Activated naive CD8-positive, alpha-beta T cell treated with anti-CD3 and anti-CD28 coated beads, Interleukin-2, amount 10 ng/mL, durations not matched to agents 7 days and 5 days (primary cell): ENCODE results near the gene S100Z. TPM values are rescaled to one million over a fixed set of nuclear protein-coding genes. Genes with fewer than 3 reads are reported as not detected.
A peak's percentile ranks its signal among the peaks of the same experiment; 100 is the strongest.

Experiments
- ATAC-seq: fragments of 150-1000 bp; cut with Tn5 transposase; one replicate; pipeline ENCODE4 v1.10.0; 2021; ENCODE audit warnings: low read depth, moderate library complexity
- POLR2A ChIA-PET: fragments of 350-600 bp; sonication (Branson Sonifier 250); formaldehyde crosslinking; loops from one replicate; lab custom pipeline; 2021; ENCODE audit warnings: antibody characterized with exemption; lab: Charles Lee
- DNase-seq: peaks from one replicate; pipeline ENCODE4 v3.0.0; 2021
- H3K27ac Mint-ChIP-seq: one replicate; pipeline ENCODE4 v1.8.0; 2022; ENCODE audit warnings: mild to moderate bottlenecking, mixed read lengths
- H3K27me3 Mint-ChIP-seq: one replicate; pipeline ENCODE4 v1.8.0; 2022; ENCODE audit warnings: mild to moderate bottlenecking, moderate library complexity, mixed read lengths
- H3K36me3 Mint-ChIP-seq: one replicate; pipeline ENCODE4 v1.8.0; 2021; ENCODE audit warnings: mild to moderate bottlenecking, mixed read lengths
- H3K4me1 Mint-ChIP-seq: one replicate; pipeline ENCODE4 v1.8.0; 2021; ENCODE audit warnings: mixed read lengths
- H3K4me3 Mint-ChIP-seq: one replicate; pipeline ENCODE4 v1.8.0; 2022; ENCODE audit warnings: mild to moderate bottlenecking, moderate library complexity, mixed read lengths
- H3K9me3 Mint-ChIP-seq: one replicate; pipeline ENCODE4 v1.8.0; 2021; ENCODE audit warnings: mixed read lengths
- total RNA-seq, 2 experiments: library from RNA; stranded (reverse); gene quantifications; one replicate each; pipeline ENCODE4 v1.2.3, GENCODE V29; 2021

S100Z gene
- total RNA-seq, 2 experiments from 2014 or later: 1.4 to 1.9 TPM

GRCh38 chr5:76953551-76954382, 104.0 kb downstream of the S100Z start:
- ATAC-seq (peak; percentile 30), DNase-seq (peak; percentile 36)
- Mint-ChIP-seq H3K36me3 (no peaks in the 10 kb centered on the region), H3K4me1 (no peaks in the 10 kb centered on the region), H3K27me3 (peaks cover 75% of the 10 kb centered on the region), H3K27ac (no peak overlapping the region), H3K9me3 (no peaks in the 10 kb centered on the region), H3K4me3 (peak overlapping the region; percentile 48)
- POLR2A ChIA-PET: no interaction called here

GRCh38 chr5:76954383-76954763, 104.6 kb downstream of the S100Z start:
- POLR2A ChIA-PET: no interaction called here
- H3K27ac Mint-ChIP-seq: no peak overlapping the region
- DNase-seq (no peak), ATAC-seq (peak; percentile 14)
- peak overlapping the region; percentile 35 for H3K4me3 Mint-ChIP-seq
- peaks cover 77% of the 10 kb centered on the region for H3K27me3 Mint-ChIP-seq
- no peaks in the 10 kb centered on the region for H3K9me3 Mint-ChIP-seq
- no peaks in the 10 kb centered on the region for H3K36me3 Mint-ChIP-seq
- H3K4me1 Mint-ChIP-seq: peaks cover 3% of the 10 kb centered on the region

- Mint-ChIP-seq H3K4me3 (no peak overlapping the region), H3K4me1 (peaks cover 12% of the 10 kb centered on the region), H3K36me3 (no peaks in the 10 kb centered on the region), H3K9me3 (no peaks in the 10 kb centered on the region), H3K27me3 (peaks cover 74% of the 10 kb centered on the region), H3K27ac (no peak overlapping the region)
- ATAC-seq (no peak), DNase-seq (no peak)
- POLR2A ChIA-PET: no interaction called here
These were observed 106.2 kb downstream of the S100Z start for GRCh38 chr5:76956033-76956432.

- ATAC-seq (no peak), DNase-seq (no peak)
- H3K36me3 Mint-ChIP-seq: no peaks in the 10 kb centered on the region
- no peaks in the 10 kb centered on the region for H3K9me3 Mint-ChIP-seq
- H3K4me1 Mint-ChIP-seq: peaks cover 12% of the 10 kb centered on the region
- POLR2A ChIA-PET: no interaction called here
- H3K27me3 Mint-ChIP-seq: peaks cover 70% of the 10 kb centered on the region
- no peak overlapping the region for H3K27ac Mint-ChIP-seq
- no peak overlapping the region for H3K4me3 Mint-ChIP-seq
These were observed 109.4 kb downstream of the S100Z start for GRCh38 chr5:76958991-76959767.

GRCh38 chr5:76960004-76960625, 110.3 kb downstream of the S100Z start:
- no peaks in the 10 kb centered on the region for H3K9me3 Mint-ChIP-seq
- H3K27ac Mint-ChIP-seq: no peak overlapping the region
- peaks cover 12% of the 10 kb centered on the region for H3K4me1 Mint-ChIP-seq

GRCh38 chr5:76964060-76964459, 114.2 kb downstream of the S100Z start:
- no peak for ATAC-seq
- no peak overlapping the region for H3K27ac Mint-ChIP-seq
- POLR2A ChIA-PET: no interaction called here
- H3K27me3 Mint-ChIP-seq: peaks cover 45% of the 10 kb centered on the region
- peaks cover 11% of the 10 kb centered on the region for H3K4me1 Mint-ChIP-seq
- no peak for DNase-seq
- no peaks in the 10 kb centered on the region for H3K9me3 Mint-ChIP-seq
- H3K4me3 Mint-ChIP-seq: no peak overlapping the region
- no peaks in the 10 kb centered on the region for H3K36me3 Mint-ChIP-seq

More at GRCh38 chr5:76960004-76960625, 110.3 kb downstream of the S100Z start:
- no peaks in the 10 kb centered on the region for H3K36me3 Mint-ChIP-seq
- peak; percentile 31 for DNase-seq
- POLR2A ChIA-PET: no interaction called here
- peaks cover 62% of the 10 kb centered on the region for H3K27me3 Mint-ChIP-seq
- peak; percentile 66 for ATAC-seq
- peak overlapping the region; percentile 1 for H3K4me3 Mint-ChIP-seq

Other genes starting within 250 kb of the S100Z start
- gene F2RL2, start 226.6 kb upstream of the S100Z start, total RNA-seq: not detected
- gene F2R, start 133.9 kb upstream of the S100Z start, total RNA-seq: 10 to 100 TPM; 22.2 to 23.7 TPM
- 1 to 10 TPM; 2.7 to 3.4 TPM for gene F2RL1, start 31.0 kb upstream of the S100Z start, total RNA-seq
- gene CRHBP, start 103.0 kb downstream of the S100Z start, total RNA-seq: under 1 TPM in 1 of 2 experiments, not detected in 1; 0.20 TPM
- gene AGGF1, start 180.4 kb downstream of the S100Z start, total RNA-seq: 10 to 100 TPM; 28.6 to 30.4 TPM
- 1 to 10 TPM; 3.6 to 3.8 TPM for gene ZBED3, start 237.3 kb downstream of the S100Z start, total RNA-seq